B cell (primary cell): ENCODE data around the gene CBX5. TPM values are rescaled to one million over a fixed set of nuclear protein-coding genes. Genes with fewer than 3 reads are reported as not detected.

ENCODE experiments used
- ATAC-seq: fragments of 200-7000 bp; cut with Tn5 transposase; one replicate; pipeline ENCODE4 v1.10.0; 2021; ENCODE audit warnings: low read depth, mild to moderate bottlenecking, moderate number of reproducible peaks, moderate library complexity
- CTCF ChIA-PET: fragments of 350-600 bp; sonication (Branson Sonifier 250); formaldehyde crosslinking; loops from one replicate; lab custom pipeline; 2021; ENCODE audit warnings: antibody characterized with exemption, inconsistent platforms; lab: Charles Lee
- POLR2A ChIA-PET: fragments of 350-600 bp; sonication (Branson Sonifier 250); formaldehyde crosslinking; loops from one replicate; lab custom pipeline; 2021; ENCODE audit warnings: antibody characterized with exemption; lab: Charles Lee
- DNase-seq: peaks from one replicate; pipeline ENCODE4 v3.0.0; 2013
- H2AFZ ChIP-seq: 2 replicates; pipeline ENCODE4 v1.6.1; 2012; ENCODE audit warnings: mild to moderate bottlenecking, low read depth, low read length; ENCODE audit not compliant: insufficient read depth, poor library complexity, severe bottlenecking
- H3K27ac ChIP-seq, 2 donors: 1 replicate in 1 of 2; 2 replicates in 1 of 2; pipeline ENCODE4 v1.5.1; 2012 to 2013; ENCODE audit warnings: low read length in 2 of 2, mild to moderate bottlenecking in 2 of 2, moderate library complexity in 1 of 2
- H3K27me3 ChIP-seq, 4 experiments: fragments of 200-600 bp in 1 of 4; sonication (generic) in 1 of 4; replicated peaks in 1 of 4; 1 replicate in 2 of 4; 2 replicates in 2 of 4; pipeline versions ENCODE4 v1.6.1 to v1.7.0; 2013 to 2016; ENCODE audit warnings: low read length in 3 of 4, mild to moderate bottlenecking in 2 of 4, mixed read lengths in 1 of 4, moderate library complexity in 1 of 4; ENCODE audit not compliant: insufficient read depth in 4 of 4, control insufficient read depth in 3 of 4; ENCODE audit errors: control extremely low read depth in 1 of 4
- H3K36me3 ChIP-seq, 2 experiments: replicated peaks in 1 of 2; 1 replicate in 1 of 2; 2 replicates in 1 of 2; pipeline versions ENCODE4 v1.6.1 to v1.7.1; 2013; ENCODE audit warnings: low read length in 1 of 2; ENCODE audit not compliant: insufficient read depth in 2 of 2, control insufficient read depth in 1 of 2; ENCODE audit errors: control extremely low read depth in 1 of 2, extremely low read depth in 1 of 2
- H3K4me1 ChIP-seq, 2 donors: fragments of 200-600 bp in 1 of 2; sonication (generic) in 1 of 2; 1 replicate in 1 of 2; 2 replicates in 1 of 2; pipeline versions ENCODE4 v1.5.1 to v1.6.1; 2013 to 2017; ENCODE audit warnings: low read length in 2 of 2; ENCODE audit not compliant: control insufficient read depth in 2 of 2, insufficient read depth in 2 of 2
- H3K4me2 ChIP-seq: replicated peaks from 2 replicates; pipeline ENCODE3; 2012; ENCODE audit warnings: mild to moderate bottlenecking, low read depth, low read length; ENCODE audit not compliant: poor library complexity, severe bottlenecking
- H3K4me3 ChIP-seq, 5 experiments: fragments of 200-600 bp in 1 of 5; sonication (generic) in 1 of 5; 1 replicate in 3 of 5; 2 replicates in 2 of 5; pipeline versions ENCODE4 v1.5.1 to v1.7.0; 2011 to 2016; ENCODE audit warnings: low read length in 4 of 5, mild to moderate bottlenecking in 4 of 5, low read depth in 2 of 5, control low read depth in 1 of 5, moderate library complexity in 1 of 5; ENCODE audit not compliant: insufficient read depth in 1 of 5; ENCODE audit errors: control extremely low read depth in 1 of 5, extremely low read depth in 1 of 5
- H3K79me2 ChIP-seq: fragments of 200-600 bp; sonication (generic); one replicate; pipeline ENCODE4 v1.6.0; 2016; ENCODE audit warnings: low read length; ENCODE audit not compliant: control insufficient read depth, insufficient read depth
- H3K9ac ChIP-seq: fragments of 200-600 bp; sonication (generic); 2 replicates; pipeline ENCODE4 v1.6.1; 2017; ENCODE audit warnings: mild to moderate bottlenecking, low read length, moderate library complexity
- H3K9me3 ChIP-seq, 3 donors: one replicate each; pipeline versions ENCODE4 v1.6.1 to v1.7.1; 2013; ENCODE audit warnings: low read length in 2 of 3; ENCODE audit not compliant: control insufficient read depth in 2 of 3, insufficient read depth in 1 of 3; ENCODE audit errors: control extremely low read depth in 1 of 3
- H4K20me1 ChIP-seq: 2 replicates; pipeline ENCODE4 v1.6.0; 2012; ENCODE audit warnings: mild to moderate bottlenecking, low read length; ENCODE audit not compliant: insufficient read depth, control insufficient read depth, poor library complexity, severe bottlenecking
- H3K27ac Mint-ChIP-seq: one replicate; pipeline ENCODE4 v1.8.0; 2021; ENCODE audit warnings: mixed read lengths
- H3K27me3 Mint-ChIP-seq: one replicate; pipeline ENCODE4 v1.8.0; 2021; ENCODE audit warnings: mixed read lengths
- H3K4me1 Mint-ChIP-seq: one replicate; pipeline ENCODE4 v1.8.0; 2021; ENCODE audit warnings: mixed read lengths
- H3K4me3 Mint-ChIP-seq: one replicate; pipeline ENCODE4 v1.8.0; 2021; ENCODE audit warnings: mixed read lengths
- H3K9me3 Mint-ChIP-seq: one replicate; pipeline ENCODE4 v1.8.0; 2022; ENCODE audit warnings: mixed read lengths; ENCODE audit not compliant: insufficient read depth
- EZH2 ChIP-seq: IDR thresholded peaks from 2 replicates; pipeline ENCODE4 v1.6.1; 2012; ENCODE audit warnings: borderline replicate concordance, low read depth, mild to moderate bottlenecking, moderate library complexity, low read length; ENCODE audit not compliant: insufficient read depth, poor library complexity, severe bottlenecking
- WGBS: methylation state at CpG from one replicate; pipeline ENCODE4 v1.1.5; 2013; ENCODE audit warnings: missing lambda C conversion rate; ENCODE audit not compliant: insufficient coverage; 5-methylcytosine and 5-hydroxymethylcytosine counted together
- intact Hi-C: fragments of 100-400 bp; cut with micrococcal nuclease; formaldehyde crosslinking; loops from one replicate; pipeline ENCODE4 v1.10.0; 2022
- polyA plus RNA-seq: library from polyadenylated mRNA; depleted of rRNA; stranded (reverse); fragments of >200 nt; gene quantifications from 2 replicates; pipeline ENCODE4 v1.2.3, GENCODE V29; 2012
- total RNA-seq, 2 donors: library from RNA; stranded (reverse); fragments of 120-200 nt in 1 of 2; gene quantifications; 1 replicate in 1 of 2; 2 replicates in 1 of 2; pipeline versions ENCODE4 v1.2.3 to v1.2.4, GENCODE V29; 2013 to 2022
- TF ChIP-seq, protein P1 (sequence below): fragments of 200-600 bp; IDR thresholded peaks from one replicate; pipeline ENCODE4 v1.8.0; 2022; ENCODE audit warnings: antibody characterized with exemption, mild to moderate bottlenecking

CBX5 gene
- total and polyA plus RNA-seq, 2 donors (not counting 1 experiment from before 2014, with no cell fraction given): 10.5 to 66.2 TPM

DNA sequence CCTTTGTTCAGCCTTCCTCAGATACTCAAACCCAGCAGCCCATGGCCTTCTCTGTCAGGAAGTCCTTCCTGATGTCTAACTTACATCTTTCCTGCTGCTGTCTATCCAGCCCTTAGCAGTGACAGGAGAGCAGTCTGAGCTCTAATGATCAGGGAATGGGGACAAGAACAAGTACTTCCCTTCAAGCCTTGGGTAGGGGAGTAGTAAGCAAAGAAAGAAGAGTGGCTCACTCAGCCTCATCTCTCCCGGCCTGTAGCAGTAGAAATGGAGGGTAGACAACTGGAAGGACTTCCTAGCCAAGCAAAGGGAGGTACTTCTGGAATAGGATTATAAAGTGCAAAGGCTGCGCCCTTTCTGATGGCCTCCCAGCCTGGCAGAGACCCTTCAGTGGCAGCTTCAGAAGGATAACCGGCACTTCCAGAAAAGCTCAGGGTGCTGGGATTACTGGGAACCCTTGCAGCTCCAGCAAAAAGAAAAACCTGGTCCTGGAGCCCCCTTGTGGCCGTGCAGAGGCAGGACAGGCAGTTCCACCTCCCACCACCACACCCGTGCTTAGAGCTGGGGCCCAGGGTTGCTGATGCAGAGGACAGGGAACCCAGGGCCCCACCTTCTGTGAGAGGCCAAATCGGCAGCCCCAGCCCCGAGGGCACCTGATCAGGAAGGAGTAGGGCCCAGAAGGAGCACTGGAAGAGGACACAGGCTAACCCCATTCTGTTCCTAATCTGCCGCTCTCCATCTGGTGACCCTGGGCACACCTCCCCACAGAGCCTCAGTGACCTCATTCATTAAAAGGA, 78.7 kb downstream of the CBX5 start:
- Mint-ChIP-seq H3K9me3 (no peaks in the 10 kb centered on the region), H3K4me1 (peaks cover 21% of the 10 kb centered on the region), H3K27me3 (peaks cover 62% of the 10 kb centered on the region), H3K4me3 (no peak overlapping the region), H3K27ac (no peak overlapping the region)
- H3K36me3 ChIP-seq: no peaks in the 10 kb centered on the region
- 23% methylated on average over 8 of the region's 8 CpGs for WGBS
- H3K9me3 ChIP-seq: peaks cover 0 to 5% (median 0%) of the 10 kb centered on the region in 3 donors
- no peak overlapping the region for H3K4me2 ChIP-seq
- H3K4me3 ChIP-seq: no peak overlapping the region
- intact Hi-C loops: loop anchor here (1.0 kb wide), 3 partner anchors 10 to 195 kb away; no protein-coding TSS in a partner anchor
- peak; percentile 91 for ATAC-seq
- peak; percentile 79 for DNase-seq
- peaks cover 16% of the 10 kb centered on the region in 2 donors for H3K4me1 ChIP-seq
- CTCF ChIA-PET: interaction anchor here (0.7 to 10.8 kb wide), 34 partner anchors 7 to 525 kb away, joined by 3 to 127 read pairs (median 5); partner anchors contain the start of genes ATP5MC2, HOXC11, HOXC4 and HOXC5
- H3K79me2 ChIP-seq: no peaks in the 10 kb centered on the region
- POLR2A ChIA-PET: interaction anchor here (0.6 to 0.9 kb wide), 3 partner anchors 8 to 144 kb away, joined by 4 to 13 read pairs (median 4); no protein-coding TSS in a partner anchor
- TF ChIP-seq, protein P1, sequence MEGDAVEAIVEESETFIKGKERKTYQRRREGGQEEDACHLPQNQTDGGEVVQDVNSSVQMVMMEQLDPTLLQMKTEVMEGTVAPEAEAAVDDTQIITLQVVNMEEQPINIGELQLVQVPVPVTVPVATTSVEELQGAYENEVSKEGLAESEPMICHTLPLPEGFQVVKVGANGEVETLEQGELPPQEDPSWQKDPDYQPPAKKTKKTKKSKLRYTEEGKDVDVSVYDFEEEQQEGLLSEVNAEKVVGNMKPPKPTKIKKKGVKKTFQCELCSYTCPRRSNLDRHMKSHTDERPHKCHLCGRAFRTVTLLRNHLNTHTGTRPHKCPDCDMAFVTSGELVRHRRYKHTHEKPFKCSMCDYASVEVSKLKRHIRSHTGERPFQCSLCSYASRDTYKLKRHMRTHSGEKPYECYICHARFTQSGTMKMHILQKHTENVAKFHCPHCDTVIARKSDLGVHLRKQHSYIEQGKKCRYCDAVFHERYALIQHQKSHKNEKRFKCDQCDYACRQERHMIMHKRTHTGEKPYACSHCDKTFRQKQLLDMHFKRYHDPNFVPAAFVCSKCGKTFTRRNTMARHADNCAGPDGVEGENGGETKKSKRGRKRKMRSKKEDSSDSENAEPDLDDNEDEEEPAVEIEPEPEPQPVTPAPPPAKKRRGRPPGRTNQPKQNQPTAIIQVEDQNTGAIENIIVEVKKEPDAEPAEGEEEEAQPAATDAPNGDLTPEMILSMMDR: peak; percentile 94
- no peak for TF ChIP-seq EZH2
- H3K27ac ChIP-seq: no peak overlapping the region
- peaks cover 0 to 71% (median 29%) of the 10 kb centered on the region in 4 experiments for H3K27me3 ChIP-seq
- no peaks in the 10 kb centered on the region for H4K20me1 ChIP-seq
- H3K9ac ChIP-seq: no peak overlapping the region
- H2AFZ ChIP-seq: no peak overlapping the region
